ENCODE measurements around the gene FUZ. TPM values are rescaled to one million over a fixed set of nuclear protein-coding genes. Genes with fewer than 3 reads are reported as not detected.

The FUZ gene
- total and polyA plus RNA-seq, 2 donors (not counting 1 experiment from before 2014, with no cell fraction given): 8.4 to 34.3 TPM

GRCh38 chr19:49857061-49857837, 44.2 kb upstream of the FUZ start:
- no peak overlapping the region for H3K9ac ChIP-seq (ENCODE audit: insufficient read depth, low read length)
- TF ChIP-seq CTCF (conservative IDR thresholded peaks at IDR 0.05 in 1 of 2, IDR thresholded peaks at IDR 0.05 in 1 of 2; ENCODE audit: low read depth in 1 of 2, low read length in 2 of 2): no peak
- TF ChIP-seq EZH2 (IDR thresholded peaks at IDR 0.05; ENCODE audit: low read length, missing control alignments): no peak
- H4K20me1 ChIP-seq (ENCODE audit: control insufficient read depth, extremely low read depth, insufficient read depth, low read length): peaks cover under 1% of the 10 kb centered on the region
- H3K9me3 ChIP-seq (ENCODE audit: control insufficient read depth, insufficient read depth, low read depth, low read length): no peaks in the 10 kb centered on the region
- H3K4me2 ChIP-seq (ENCODE audit: extremely low read depth, insufficient read depth, low read length): no peak overlapping the region
- peaks cover 10% of the 10 kb centered on the region for H3K4me1 ChIP-seq (ENCODE audit: control insufficient read depth, extremely low read depth, insufficient read depth, low read length)
- no peak overlapping the region for H3K27ac ChIP-seq (ENCODE audit: insufficient read depth, low read length)
- no peak overlapping the region for H2AFZ ChIP-seq (ENCODE audit: low read length)
- no peak overlapping the region for H3K4me3 ChIP-seq (replicated peaks in 1 of 4; ENCODE audit: control extremely low read depth in 1 of 4, insufficient read depth in 1 of 4, low read depth in 3 of 4, low read length in 4 of 4)
- H3K27me3 ChIP-seq (ENCODE audit: control insufficient read depth, insufficient read depth, low read length): no peaks in the 10 kb centered on the region
- peaks cover 43% of the 10 kb centered on the region for H3K36me3 ChIP-seq (ENCODE audit: control insufficient read depth, insufficient read depth, low read length)
- peaks cover 20% of the 10 kb centered on the region for H3K79me2 ChIP-seq (ENCODE audit: control insufficient read depth, insufficient read depth, low read length)
- DNase-seq (ENCODE audit: low read depth in 2 of 2): no peak

GRCh38 chr19:49856574-49857021, 43.5 kb upstream of the FUZ start:
- TF ChIP-seq EZH2 (IDR thresholded peaks at IDR 0.05; ENCODE audit: low read length, missing control alignments) (no peak), CTCF (conservative IDR thresholded peaks at IDR 0.05 in 1 of 2, IDR thresholded peaks at IDR 0.05 in 1 of 2; ENCODE audit: low read depth in 1 of 2, low read length in 2 of 2) (no peak)
- no peaks in the 10 kb centered on the region for H3K27me3 ChIP-seq (ENCODE audit: control insufficient read depth, insufficient read depth, low read length)
- peaks cover 43% of the 10 kb centered on the region for H3K36me3 ChIP-seq (ENCODE audit: control insufficient read depth, insufficient read depth, low read length)
- no peak overlapping the region for H3K4me2 ChIP-seq (ENCODE audit: extremely low read depth, insufficient read depth, low read length)
- H3K79me2 ChIP-seq (ENCODE audit: control insufficient read depth, insufficient read depth, low read length): peaks cover 25% of the 10 kb centered on the region
- no peak overlapping the region for H3K9ac ChIP-seq (ENCODE audit: insufficient read depth, low read length)
- H4K20me1 ChIP-seq (ENCODE audit: control insufficient read depth, extremely low read depth, insufficient read depth, low read length): peaks cover 2% of the 10 kb centered on the region
- no peak overlapping the region for H3K4me3 ChIP-seq (replicated peaks in 1 of 4; ENCODE audit: control extremely low read depth in 1 of 4, insufficient read depth in 1 of 4, low read depth in 3 of 4, low read length in 4 of 4)
- H2AFZ ChIP-seq (ENCODE audit: low read length): no peak overlapping the region
- peaks cover 12% of the 10 kb centered on the region for H3K4me1 ChIP-seq (ENCODE audit: control insufficient read depth, extremely low read depth, insufficient read depth, low read length)
- DNase-seq (ENCODE audit: low read depth in 2 of 2): no peak
- no peaks in the 10 kb centered on the region for H3K9me3 ChIP-seq (ENCODE audit: control insufficient read depth, insufficient read depth, low read depth, low read length)
- no peak overlapping the region for H3K27ac ChIP-seq (ENCODE audit: insufficient read depth, low read length)

- H3K9ac ChIP-seq (ENCODE audit: insufficient read depth, low read length): no peak overlapping the region
- peaks cover 40% of the 10 kb centered on the region for H3K36me3 ChIP-seq (ENCODE audit: control insufficient read depth, insufficient read depth, low read length)
- TF ChIP-seq EZH2 (IDR thresholded peaks at IDR 0.05; ENCODE audit: low read length, missing control alignments) (no peak), CTCF (conservative IDR thresholded peaks at IDR 0.05 in 1 of 2, IDR thresholded peaks at IDR 0.05 in 1 of 2; ENCODE audit: low read depth in 1 of 2, low read length in 2 of 2) (no peak)
Observed at GRCh38 chr19:49855676-49856573, 42.8 kb upstream of the FUZ start.

More at GRCh38 chr19:49855676-49856573, 42.8 kb upstream of the FUZ start:
- H3K4me1 ChIP-seq (ENCODE audit: control insufficient read depth, extremely low read depth, insufficient read depth, low read length): peaks cover 12% of the 10 kb centered on the region
- H3K79me2 ChIP-seq (ENCODE audit: control insufficient read depth, insufficient read depth, low read length): peaks cover 25% of the 10 kb centered on the region
- no peak for DNase-seq (ENCODE audit: low read depth in 2 of 2)
- H2AFZ ChIP-seq (ENCODE audit: low read length): no peak overlapping the region
- H3K27me3 ChIP-seq (ENCODE audit: control insufficient read depth, insufficient read depth, low read length): no peaks in the 10 kb centered on the region
- H3K4me3 ChIP-seq (replicated peaks in 1 of 4; ENCODE audit: control extremely low read depth in 1 of 4, insufficient read depth in 1 of 4, low read depth in 3 of 4, low read length in 4 of 4): no peak overlapping the region
- H4K20me1 ChIP-seq (ENCODE audit: control insufficient read depth, extremely low read depth, insufficient read depth, low read length): peaks cover 2% of the 10 kb centered on the region
- H3K4me2 ChIP-seq (ENCODE audit: extremely low read depth, insufficient read depth, low read length): no peak overlapping the region
- H3K9me3 ChIP-seq (ENCODE audit: control insufficient read depth, insufficient read depth, low read depth, low read length): no peaks in the 10 kb centered on the region
- no peak overlapping the region for H3K27ac ChIP-seq (ENCODE audit: insufficient read depth, low read length)
